Parathyroid adenoma (tissue), 2 donors: ENCODE results near the gene CACUL1.
"Not testable (repeated sequence)": the region's sequence is repeated elsewhere in the genome, so short reads cannot be mapped to it uniquely, and the experiment has no call there.

Experiments used
- H2AFZ ChIP-seq: fragments of 300-600 bp; sonication (generic); one replicate; pipeline ENCODE4 v1.7.0; 2017; ENCODE audit warnings: antibody characterized with exemption, mild to moderate bottlenecking
- H3K27ac ChIP-seq: fragments of 300-600 bp; sonication (generic); one replicate; pipeline ENCODE4 v1.7.0; 2017
- H3K27me3 ChIP-seq: fragments of 300-600 bp; sonication (generic); one replicate; pipeline ENCODE4 v1.7.0; 2017; ENCODE audit warnings: low read length; ENCODE audit not compliant: control insufficient read depth, insufficient read depth
- H3K36me3 ChIP-seq: fragments of 300-600 bp; sonication (generic); one replicate; pipeline ENCODE4 v1.7.0; 2017; ENCODE audit warnings: low read length; ENCODE audit not compliant: control insufficient read depth, insufficient read depth
- H3K4me1 ChIP-seq: fragments of 300-600 bp; sonication (generic); one replicate; pipeline ENCODE4 v1.7.0; 2017; ENCODE audit warnings: control low read depth
- H3K4me2 ChIP-seq: fragments of 300-600 bp; sonication (generic); one replicate; pipeline ENCODE4 v1.7.0; 2017; ENCODE audit warnings: low read length
- H3K4me3 ChIP-seq: fragments of 300-600 bp; sonication (generic); one replicate; pipeline ENCODE4 v1.7.0; 2017; ENCODE audit warnings: low read depth, low read length
- H3K79me2 ChIP-seq: fragments of 300-600 bp; sonication (generic); one replicate; pipeline ENCODE4 v1.7.0; 2017; ENCODE audit warnings: control low read depth
- H3K9ac ChIP-seq: fragments of 300-600 bp; sonication (generic); one replicate; pipeline ENCODE4 v1.7.0; 2017; ENCODE audit warnings: mild to moderate bottlenecking
- H3K9me3 ChIP-seq: fragments of 300-600 bp; sonication (generic); one replicate; pipeline ENCODE4 v1.7.0; 2017; ENCODE audit warnings: low read length; ENCODE audit not compliant: control insufficient read depth
- CTCF ChIP-seq: fragments of 300-600 bp; sonication (generic); IDR thresholded peaks from one replicate; pipeline ENCODE4 v1.7.0; 2017; ENCODE audit warnings: antibody characterized with exemption, mild to moderate bottlenecking
- donor health status: primary hyperparathyroidism.

CACUL1 gene

GRCh38 chr10:118674226-118674919 lies 80.4 kb downstream of the CACUL1 start:
- H3K4me2 ChIP-seq: no peak overlapping the region
- no peaks in the 10 kb centered on the region for H3K36me3 ChIP-seq
- no peak for TF ChIP-seq CTCF
- no peak overlapping the region for H3K27ac ChIP-seq
- H3K27me3 ChIP-seq: no peaks in the 10 kb centered on the region
- no peak overlapping the region for H3K4me3 ChIP-seq
- H3K9me3 ChIP-seq: no peaks in the 10 kb centered on the region
- H3K4me1 ChIP-seq: peaks cover under 1% of the 10 kb centered on the region
- no peaks in the 10 kb centered on the region for H3K79me2 ChIP-seq
- H3K9ac ChIP-seq: no peak overlapping the region
- H2AFZ ChIP-seq: no peak overlapping the region

GRCh38 chr10:118672766-118673715 lies 81.7 kb downstream of the CACUL1 start:
- H3K4me2 ChIP-seq: no peak overlapping the region
- no peak overlapping the region for H3K4me3 ChIP-seq
- H3K36me3 ChIP-seq: no peaks in the 10 kb centered on the region
- H3K4me1 ChIP-seq: peaks cover 8% of the 10 kb centered on the region
- no peak overlapping the region for H3K9ac ChIP-seq
- H3K27me3 ChIP-seq: no peaks in the 10 kb centered on the region
- TF ChIP-seq CTCF: no peak
- H2AFZ ChIP-seq: no peak overlapping the region
- H3K27ac ChIP-seq: no peak overlapping the region
- H3K79me2 ChIP-seq: no peaks in the 10 kb centered on the region
- H3K9me3 ChIP-seq: no peaks in the 10 kb centered on the region

GRCh38 chr10:118672153-118672552 lies 82.6 kb downstream of the CACUL1 start:
- H3K36me3 ChIP-seq: no peaks in the 10 kb centered on the region

DNA sequence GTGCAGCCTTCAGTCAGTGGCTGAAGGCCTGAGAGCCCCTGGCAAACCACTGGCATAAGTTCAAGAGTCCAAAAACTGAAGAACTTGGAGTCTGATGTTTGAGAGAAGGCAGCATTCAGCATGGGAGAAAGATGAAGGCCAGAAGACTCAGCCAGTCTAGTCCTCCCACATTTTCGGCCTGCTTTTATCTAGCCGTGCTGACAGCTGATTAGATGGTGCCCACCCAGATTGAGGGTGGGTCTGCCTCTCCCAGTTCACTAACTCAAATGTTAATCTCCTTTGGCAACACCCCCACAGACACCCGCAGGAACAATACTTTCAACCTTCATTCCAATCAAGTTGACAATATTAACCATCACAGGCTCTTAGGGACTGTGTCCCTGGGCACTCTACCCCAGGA lies 83.5 kb downstream of the CACUL1 start:
- not testable (repeated sequence) for H3K27ac ChIP-seq, H3K4me2 ChIP-seq, H3K9ac ChIP-seq, H3K27me3 ChIP-seq, H3K4me1 ChIP-seq, H2AFZ ChIP-seq, H3K4me3 ChIP-seq, H3K36me3 ChIP-seq, H3K9me3 ChIP-seq, H3K79me2 ChIP-seq

More at GRCh38 chr10:118672153-118672552, 82.6 kb downstream of the CACUL1 start:
- Histone ChIP-seq H3K27ac (no peak overlapping the region), H3K27me3 (no peaks in the 10 kb centered on the region), H3K9ac (no peak overlapping the region), H3K4me3 (no peak overlapping the region), H3K4me1 (peaks cover 8% of the 10 kb centered on the region), H3K4me2 (no peak overlapping the region), H2AFZ (no peak overlapping the region), H3K79me2 (no peaks in the 10 kb centered on the region), H3K9me3 (no peaks in the 10 kb centered on the region)
- TF ChIP-seq CTCF: no peak

GRCh38 chr10:118670472-118671124 lies 84.2 kb downstream of the CACUL1 start:
- Histone ChIP-seq H2AFZ (no peak overlapping the region), H3K9me3 (no peaks in the 10 kb centered on the region), H3K27me3 (no peaks in the 10 kb centered on the region), H3K4me1 (peaks cover 8% of the 10 kb centered on the region), H3K4me3 (no peak overlapping the region), H3K4me2 (no peak overlapping the region), H3K79me2 (no peaks in the 10 kb centered on the region), H3K36me3 (no peaks in the 10 kb centered on the region), H3K9ac (no peak overlapping the region), H3K27ac (no peak overlapping the region)
- no peak for TF ChIP-seq CTCF
